SHP77 (cell line): ENCODE data around the gene CD300LG.
"Not testable (repeated sequence)": the region's sequence is repeated elsewhere in the genome, so short reads cannot be mapped to it uniquely, and the experiment has no call there.

Experiments
- DNase-seq, 2 experiments: peaks; one replicate each; lab custom pipeline; 2025; lab: John Stamatoyannopoulos, UW

Gene CD300LG

DNA sequence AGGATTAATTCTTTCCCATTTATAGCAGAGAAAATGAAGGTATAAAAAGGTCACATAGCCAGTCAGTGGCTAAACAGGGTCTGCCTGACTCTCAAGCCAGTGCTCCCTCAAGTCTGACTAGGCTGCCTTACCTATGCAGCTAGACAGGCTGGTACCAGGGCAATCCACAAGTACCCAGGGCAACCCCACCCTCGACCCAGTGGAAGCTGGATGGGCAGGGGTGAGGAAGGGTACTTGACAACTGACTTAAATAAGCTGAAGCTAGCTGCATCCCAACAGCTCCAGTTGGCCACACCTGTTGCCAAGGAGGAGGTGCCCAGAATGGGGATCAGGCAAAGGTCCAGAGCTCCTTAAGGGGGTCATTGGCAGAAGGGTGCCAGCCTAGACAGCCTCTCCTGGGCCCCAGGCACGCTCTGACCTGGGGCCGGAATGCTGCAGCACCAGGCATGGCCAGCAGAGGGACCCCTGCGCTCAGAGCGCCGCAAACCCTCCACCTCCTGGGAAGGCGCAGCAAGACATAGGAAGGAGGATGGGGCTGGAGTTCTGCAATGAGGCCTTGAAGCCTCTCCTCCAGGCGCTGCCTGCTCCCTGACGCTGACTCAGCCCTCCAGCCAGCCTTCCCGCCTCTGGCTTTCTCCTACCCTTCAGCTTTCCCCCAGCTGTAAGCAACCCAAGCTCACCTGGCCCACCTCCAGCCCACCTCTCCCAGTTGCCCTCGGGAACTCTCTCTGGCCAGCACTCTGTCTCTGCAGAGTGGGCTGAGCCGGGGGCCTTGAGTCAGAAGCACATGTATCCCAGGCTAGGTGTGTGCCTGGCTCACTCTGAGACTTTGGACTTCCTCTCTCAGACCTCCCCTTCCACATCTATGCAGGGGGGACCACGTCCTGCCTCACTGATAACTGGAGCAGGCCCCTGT, 31.5 kb downstream of the CD300LG start:
- peak; percentile 48 to 51 for DNase-seq

- DNase-seq = no peak
Measured at GRCh38 chr17:43879723-43880419, 32.9 kb downstream of the CD300LG start.

GRCh38 chr17:43880420-43880991, 33.5 kb downstream of the CD300LG start:
- DNase-seq = peak in 1 of 2 experiments; percentile 45

DNA sequence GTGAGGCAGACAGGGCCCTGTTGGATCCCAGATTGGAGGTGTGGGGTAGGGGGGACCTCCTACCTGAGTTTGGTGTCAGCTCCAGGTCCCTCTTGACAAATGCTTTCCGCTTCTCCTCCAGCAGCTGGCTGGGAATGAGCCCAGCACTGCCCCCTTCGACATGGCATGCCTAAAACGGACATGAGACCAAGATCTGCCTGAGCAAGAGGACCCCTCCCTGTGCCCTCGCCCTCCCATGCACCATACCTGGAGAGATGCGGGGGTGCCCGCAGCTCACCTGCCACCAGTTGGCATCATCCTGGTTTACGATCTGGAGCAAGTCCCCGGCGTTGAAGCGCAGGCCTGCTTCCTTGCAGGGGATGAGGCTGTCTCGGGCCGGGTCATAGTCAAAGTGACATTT, 34.2 kb downstream of the CD300LG start:
- no peak for DNase-seq

- no peak for DNase-seq
Measured at GRCh38 chr17:43881758-43882505, 35.0 kb downstream of the CD300LG start.

- no peak for DNase-seq
Measured at GRCh38 chr17:43882761-43883415, 35.9 kb downstream of the CD300LG start.

DNA sequence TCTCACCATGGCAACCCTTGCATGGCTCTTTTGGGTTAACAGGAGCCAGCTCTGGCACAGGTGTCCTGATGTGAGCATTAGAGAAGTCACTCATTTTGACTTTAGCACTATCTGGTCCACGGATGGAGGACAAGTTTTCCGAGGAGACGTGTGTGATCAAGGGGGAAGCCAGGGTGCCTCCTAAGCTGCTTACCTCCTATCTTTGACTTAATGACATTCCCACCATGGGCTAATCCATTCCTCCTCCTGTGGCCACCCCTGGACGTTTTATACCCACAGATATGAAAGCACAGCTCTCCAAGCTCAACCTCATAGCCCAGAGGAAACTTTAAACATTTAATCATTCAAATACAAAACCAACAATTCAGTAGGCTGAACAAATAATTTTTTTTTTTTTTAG, 41.6 kb downstream of the CD300LG start:
- no peak for DNase-seq

- no peak for DNase-seq
Measured at GRCh38 chr17:43890240-43890639, 43.3 kb downstream of the CD300LG start.

DNA sequence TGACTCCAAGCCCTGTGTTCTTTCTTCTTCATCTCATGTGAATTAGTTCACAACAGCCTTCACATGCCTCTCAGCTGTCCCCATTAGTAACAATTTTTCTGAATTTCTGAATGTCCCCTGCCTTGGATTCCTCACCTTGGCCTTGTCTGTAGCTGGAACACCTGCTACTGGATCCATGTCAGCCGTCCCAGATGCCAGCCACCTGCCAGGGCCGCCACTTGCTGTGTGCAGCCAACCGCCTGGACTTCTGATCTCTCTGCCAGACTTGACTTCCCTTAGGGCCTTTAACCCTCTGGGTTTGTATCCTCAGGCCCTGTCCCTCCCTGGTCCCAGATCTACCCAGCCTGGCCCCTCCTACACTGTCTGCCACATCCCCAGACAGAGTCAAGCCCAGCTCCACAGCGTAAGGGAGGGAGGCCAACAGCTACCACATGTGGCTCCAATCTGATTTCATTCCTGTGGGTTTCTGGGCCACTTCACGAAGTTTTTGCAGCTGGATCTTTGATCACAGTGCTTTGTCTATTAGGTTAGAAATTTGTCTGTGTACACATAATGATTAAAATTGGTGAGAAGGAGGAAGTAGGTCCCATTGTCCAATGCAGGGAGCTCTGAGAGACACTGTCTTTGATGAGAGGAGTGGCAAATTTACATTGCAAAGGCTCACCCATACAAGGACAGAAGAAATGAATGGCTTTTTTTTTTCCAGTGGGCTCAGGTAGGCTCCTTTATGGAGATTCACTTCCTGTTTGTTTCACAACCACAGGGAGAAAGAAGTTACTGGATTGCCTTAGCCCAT, 45.1 kb downstream of the CD300LG start:
- peak in 1 of 2 experiments; percentile 11 for DNase-seq

GRCh38 chr17:43892647-43892952, 45.6 kb downstream of the CD300LG start:
- no peak for DNase-seq

GRCh38 chr17:43894494-43894893, 47.5 kb downstream of the CD300LG start:
- not testable (repeated sequence) for DNase-seq

- DNase-seq = no peak
Measured at GRCh38 chr17:43897831-43898230, 50.9 kb downstream of the CD300LG start.

DNA sequence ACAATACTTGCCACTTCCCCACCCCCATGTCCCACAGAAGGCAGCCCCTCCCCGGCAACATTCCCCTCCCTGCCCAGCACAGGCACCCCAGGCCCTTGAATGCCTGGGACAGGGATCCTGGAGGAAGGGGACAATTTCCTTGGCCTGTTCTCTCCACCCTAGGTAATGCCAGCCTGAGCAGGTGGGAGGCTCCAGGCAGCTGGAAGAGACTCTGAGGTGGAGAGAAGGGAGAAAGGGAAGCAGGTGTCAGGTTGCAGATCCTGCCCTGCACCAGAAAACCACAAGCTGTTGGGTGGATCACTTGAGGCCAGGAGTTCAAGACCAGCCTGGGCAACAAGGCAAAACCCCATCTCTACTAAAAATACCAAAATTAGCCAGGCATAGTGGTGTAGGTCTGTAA, 51.5 kb downstream of the CD300LG start:
- peak in 1 of 2 experiments; percentile 12 for DNase-seq

GRCh38 chr17:43900183-43900857, 53.3 kb downstream of the CD300LG start:
- DNase-seq = peak; percentile 77 to 89

GRCh38 chr17:43900858-43901754, 54.1 kb downstream of the CD300LG start:
- DNase-seq = peak in 1 of 2 experiments; percentile 2

- DNase-seq = no peak
Measured at GRCh38 chr17:43901861-43902589, 55.0 kb downstream of the CD300LG start.

DNA sequence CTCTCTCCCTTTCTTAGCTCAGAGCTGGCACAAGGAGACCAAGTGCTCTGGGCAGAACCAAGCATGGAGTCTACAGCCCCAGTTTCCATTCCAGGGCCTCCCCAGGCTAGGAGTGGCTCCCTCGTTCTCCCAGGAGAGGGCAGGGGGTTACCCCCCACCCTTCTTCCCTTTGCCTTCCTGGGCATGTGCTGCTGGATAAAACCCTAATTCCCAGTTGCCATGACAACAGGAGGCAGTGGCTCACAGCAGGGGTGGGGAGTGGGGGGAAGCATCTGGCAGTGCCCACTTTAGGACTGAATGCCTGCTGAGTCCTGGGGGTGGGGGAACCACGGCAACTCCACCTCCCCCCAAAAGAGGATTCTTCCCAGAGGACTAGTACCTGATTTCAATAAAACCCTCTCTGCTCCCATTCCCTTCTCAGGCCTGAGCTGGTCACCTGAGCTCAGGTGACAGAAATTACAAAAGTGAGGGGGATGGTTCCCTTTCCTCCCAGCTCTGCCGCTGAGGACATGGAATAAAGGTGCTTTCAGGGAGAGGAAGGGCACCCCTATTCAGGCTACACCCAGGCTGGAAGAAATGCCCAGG, 58.5 kb downstream of the CD300LG start:
- DNase-seq = no peak
